ENCODE results near the gene KRTAP10-8. TPM values are rescaled to one million over a fixed set of nuclear protein-coding genes. Genes with fewer than 3 reads are reported as not detected.
"Not testable (repeated sequence)": the region's sequence is repeated elsewhere in the genome, so short reads cannot be mapped to it uniquely, and the experiment has no call there.

The KRTAP10-8 gene
- total and polyA plus RNA-seq, 8 donors, result not detected

GRCh38 chr21:44626262-44626661, 14.4 kb downstream of the KRTAP10-8 start:
- H3K4me1 ChIP-seq, result no peaks in the 10 kb centered on the region
- H3K27ac ChIP-seq, result no peak overlapping the region
- DNase-seq, result no peak
- WGBS, 5 donors, result 56 to 77% (median 69%) methylated on average over 5 to 10 of the region's 10 CpGs
- H3K27me3 ChIP-seq, result peaks cover 0 to 34% (median 19%) of the 10 kb centered on the region in 3 donors
- no peaks in the 10 kb centered on the region for H3K36me3 ChIP-seq
- TF ChIP-seq, protein P1, sequence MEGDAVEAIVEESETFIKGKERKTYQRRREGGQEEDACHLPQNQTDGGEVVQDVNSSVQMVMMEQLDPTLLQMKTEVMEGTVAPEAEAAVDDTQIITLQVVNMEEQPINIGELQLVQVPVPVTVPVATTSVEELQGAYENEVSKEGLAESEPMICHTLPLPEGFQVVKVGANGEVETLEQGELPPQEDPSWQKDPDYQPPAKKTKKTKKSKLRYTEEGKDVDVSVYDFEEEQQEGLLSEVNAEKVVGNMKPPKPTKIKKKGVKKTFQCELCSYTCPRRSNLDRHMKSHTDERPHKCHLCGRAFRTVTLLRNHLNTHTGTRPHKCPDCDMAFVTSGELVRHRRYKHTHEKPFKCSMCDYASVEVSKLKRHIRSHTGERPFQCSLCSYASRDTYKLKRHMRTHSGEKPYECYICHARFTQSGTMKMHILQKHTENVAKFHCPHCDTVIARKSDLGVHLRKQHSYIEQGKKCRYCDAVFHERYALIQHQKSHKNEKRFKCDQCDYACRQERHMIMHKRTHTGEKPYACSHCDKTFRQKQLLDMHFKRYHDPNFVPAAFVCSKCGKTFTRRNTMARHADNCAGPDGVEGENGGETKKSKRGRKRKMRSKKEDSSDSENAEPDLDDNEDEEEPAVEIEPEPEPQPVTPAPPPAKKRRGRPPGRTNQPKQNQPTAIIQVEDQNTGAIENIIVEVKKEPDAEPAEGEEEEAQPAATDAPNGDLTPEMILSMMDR (IDR thresholded peaks at IDR 0.05), result no peak
- TF ChIP-seq EP300 (IDR thresholded peaks at IDR 0.05) (no peak), POLR2A (IDR thresholded peaks at IDR 0.05) (no peak), POLR2AphosphoS5 (IDR thresholded peaks at IDR 0.05) (no peak)
- intact Hi-C loops (cut with DNase I; ENCODE audit: low total_unique reads), result no loop called here
- H3K4me3 ChIP-seq, result no peak overlapping the region
- peaks cover 0 to 46% (median 36%) of the 10 kb centered on the region in 4 donors for H3K9me3 ChIP-seq

- DNase-seq, result no peak
- H3K27ac ChIP-seq, result no peak within 1 kb of the TSS
- no peaks in the 10 kb centered on the region for H3K36me3 ChIP-seq
- intact Hi-C loops (cut with DNase I; ENCODE audit: low total_unique reads), result no loop called here
- TF ChIP-seq POLR2AphosphoS5 (IDR thresholded peaks at IDR 0.05), result no peak
- TF ChIP-seq POLR2A (IDR thresholded peaks at IDR 0.05), result no peak
- no peak for TF ChIP-seq EP300 (IDR thresholded peaks at IDR 0.05)
- TF ChIP-seq, protein P1 (IDR thresholded peaks at IDR 0.05), result no peak
- peaks cover 0 to 51% (median 41%) of the 10 kb centered on the region in 4 donors for H3K9me3 ChIP-seq
- H3K27me3 ChIP-seq, result peaks cover 0 to 34% (median 19%) of the 10 kb centered on the region in 3 donors
- 42 to 67% (median 49%) methylated on average over 5 to 7 of the region's 7 CpGs for WGBS, 5 donors
- H3K4me1 ChIP-seq, result no peaks in the 10 kb centered on the region
- no peak within 1 kb of the TSS for H3K4me3 ChIP-seq
Observed at GRCh38 chr21:44626673-44627143, 14.8 kb downstream of the KRTAP10-8 start, which contains the start of gene KRTAP10-9. KRTAP10-9 (plus strand) TSS chr21:44627093; CDS start chr21:44627172, 79 bp downstream.

DNA sequence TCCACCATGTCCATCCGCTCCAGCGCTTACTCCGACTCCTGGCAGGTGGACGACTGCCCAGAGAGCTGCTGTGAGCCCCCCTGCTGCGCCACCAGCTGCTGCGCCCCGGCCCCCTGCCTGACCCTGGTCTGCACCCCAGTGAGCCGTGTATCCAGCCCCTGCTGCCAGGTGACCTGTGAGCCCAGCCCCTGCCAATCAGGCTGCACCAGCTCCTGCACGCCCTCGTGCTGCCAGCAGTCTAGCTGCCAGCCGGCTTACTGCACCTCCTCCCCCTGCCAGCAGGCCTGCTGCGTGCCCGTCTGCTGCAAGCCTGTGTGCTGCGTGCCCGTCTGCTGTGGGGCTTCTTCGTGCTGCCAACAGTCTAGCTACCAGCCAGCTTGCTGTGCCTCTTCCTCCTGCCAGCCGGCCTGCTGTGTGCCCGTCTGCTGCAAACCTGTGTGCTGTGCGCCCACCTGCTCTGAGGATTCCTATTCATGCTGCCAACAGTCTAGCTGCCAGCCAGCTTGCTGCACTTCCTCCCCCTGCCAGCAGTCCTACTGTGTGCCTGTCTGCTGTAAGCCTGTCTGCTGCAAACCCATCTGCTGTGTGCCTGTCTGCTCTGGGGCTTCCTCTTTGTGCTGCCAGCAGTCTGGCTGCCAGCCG, 15.4 kb downstream of the KRTAP10-8 start:
- 72 to 90% (median 85%) methylated on average over 8 to 18 of the region's 20 CpGs for WGBS, 5 donors
- DNase-seq; intact Hi-C loops (cut with DNase I; ENCODE audit: low total_unique reads); H3K36me3 ChIP-seq; H3K27ac ChIP-seq; H3K4me1 ChIP-seq; H3K4me3 ChIP-seq: not testable (repeated sequence)
- Histone ChIP-seq H3K9me3 (peaks cover 3 to 53% (median 45%) of the 10 kb centered on the region in 4 donors), H3K27me3 (peaks cover 0 to 34% (median 19%) of the 10 kb centered on the region in 3 donors)

DNA sequence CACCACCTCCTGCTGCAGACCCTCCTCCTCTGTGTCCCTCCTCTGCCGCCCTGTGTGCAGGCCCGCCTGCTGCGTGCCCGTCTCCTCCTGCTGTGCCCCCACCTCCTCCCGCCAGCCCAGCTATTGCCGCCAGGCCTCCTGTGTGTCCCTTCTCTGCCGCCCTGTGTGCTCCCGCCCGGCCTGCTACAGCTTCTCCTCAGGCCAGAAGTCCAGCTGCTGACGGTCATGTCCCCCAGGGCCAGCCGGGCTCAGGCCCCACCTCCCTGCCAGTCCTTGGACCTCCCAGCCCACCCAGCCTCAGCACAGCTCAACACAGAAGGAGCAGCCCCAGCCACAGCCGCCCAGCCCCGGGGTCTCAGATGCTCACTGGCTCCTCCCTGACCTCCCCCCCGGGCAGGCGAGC, 16.0 kb downstream of the KRTAP10-8 start:
- intact Hi-C loops (cut with DNase I; ENCODE audit: low total_unique reads); H3K27ac ChIP-seq; DNase-seq: not testable (repeated sequence)

GRCh38 chr21:44628707-44629391, 17.0 kb downstream of the KRTAP10-8 start:
- Histone ChIP-seq H3K27ac (no peak overlapping the region), H3K36me3 (no peaks in the 10 kb centered on the region), H3K4me1 (no peaks in the 10 kb centered on the region), H3K9me3 (peaks cover 3 to 46% (median 37%) of the 10 kb centered on the region in 4 donors), H3K4me3 (no peak overlapping the region), H3K27me3 (peaks cover 0 to 34% (median 19%) of the 10 kb centered on the region in 3 donors)
- no peak for DNase-seq
- intact Hi-C loops (cut with DNase I; ENCODE audit: low total_unique reads), result no loop called here
- 53 to 78% (median 71%) methylated on average over 13 to 18 of the region's 18 CpGs for WGBS, 5 donors
- TF ChIP-seq, protein P1 (IDR thresholded peaks at IDR 0.05), result no peak
- TF ChIP-seq EP300 (IDR thresholded peaks at IDR 0.05) (no peak), POLR2A (IDR thresholded peaks at IDR 0.05) (no peak), POLR2AphosphoS5 (IDR thresholded peaks at IDR 0.05) (no peak)

More for the DNA sequence above, 16.0 kb downstream of the KRTAP10-8 start:
- not testable (repeated sequence) for H3K36me3 ChIP-seq, H3K4me1 ChIP-seq, H3K4me3 ChIP-seq
- WGBS, 5 donors, result 34 to 50% (median 45%) methylated on average over 9 to 15 of the region's 15 CpGs
- Histone ChIP-seq H3K9me3 (peaks cover 3 to 53% (median 46%) of the 10 kb centered on the region in 4 donors), H3K27me3 (peaks cover 0 to 34% (median 19%) of the 10 kb centered on the region in 3 donors)
